ENCODE results near the gene EXOC8. TPM values are rescaled to one million over a fixed set of nuclear protein-coding genes. Genes with fewer than 3 reads are reported as not detected.

The EXOC8 gene
- total RNA-seq, 1 donor from 2014 or later = 17.4 TPM

GRCh38 chr1:231369282-231369681 lies 31.6 kb upstream of the EXOC8 start:
- FAIRE-seq = no peak

GRCh38 chr1:231364192-231364591 lies 26.5 kb upstream of the EXOC8 start:
- TF ChIP-seq CTCF (IDR thresholded peaks at IDR 0.05; ENCODE audit: insufficient read depth, low read length, severe bottlenecking) = no peak
- FAIRE-seq = no peak
- no peak for DNase-seq (ENCODE audit: low read depth)
- Histone ChIP-seq H3K36me3 (ENCODE audit: control insufficient read depth, insufficient read depth, low read length) (peaks cover 3% of the 10 kb centered on the region), H3K4me3 (ENCODE audit: low read depth, low read length) (no peak overlapping the region), H3K27me3 (ENCODE audit: control insufficient read depth, insufficient read depth, low read length) (no peaks in the 10 kb centered on the region)

More at GRCh38 chr1:231369282-231369681, 31.6 kb upstream of the EXOC8 start:
- Histone ChIP-seq H3K36me3 (ENCODE audit: control insufficient read depth, insufficient read depth, low read length) (peaks cover 5% of the 10 kb centered on the region), H3K27me3 (ENCODE audit: control insufficient read depth, insufficient read depth, low read length) (no peaks in the 10 kb centered on the region), H3K4me3 (ENCODE audit: low read depth, low read length) (no peak overlapping the region)
- no peak for TF ChIP-seq CTCF (IDR thresholded peaks at IDR 0.05; ENCODE audit: insufficient read depth, low read length, severe bottlenecking)
- no peak for DNase-seq (ENCODE audit: low read depth)

- no peak for DNase-seq (ENCODE audit: low read depth)
- no peak overlapping the region for H3K4me3 ChIP-seq (ENCODE audit: low read depth, low read length)
- no peaks in the 10 kb centered on the region for H3K27me3 ChIP-seq (ENCODE audit: control insufficient read depth, insufficient read depth, low read length)
- no peak for FAIRE-seq
- peaks cover 1% of the 10 kb centered on the region for H3K36me3 ChIP-seq (ENCODE audit: control insufficient read depth, insufficient read depth, low read length)
- no peak for TF ChIP-seq CTCF (IDR thresholded peaks at IDR 0.05; ENCODE audit: insufficient read depth, low read length, severe bottlenecking)
Measured at GRCh38 chr1:231363624-231364023, 26.0 kb upstream of the EXOC8 start.

GRCh38 chr1:231362325-231362724 lies 24.7 kb upstream of the EXOC8 start:
- H3K36me3 ChIP-seq (ENCODE audit: control insufficient read depth, insufficient read depth, low read length) = peaks cover 1% of the 10 kb centered on the region
- no peak for DNase-seq (ENCODE audit: low read depth)
- H3K27me3 ChIP-seq (ENCODE audit: control insufficient read depth, insufficient read depth, low read length) = no peaks in the 10 kb centered on the region
- FAIRE-seq = no peak
- TF ChIP-seq CTCF (IDR thresholded peaks at IDR 0.05; ENCODE audit: insufficient read depth, low read length, severe bottlenecking) = no peak
- H3K4me3 ChIP-seq (ENCODE audit: low read depth, low read length) = no peak overlapping the region

- H3K4me3 ChIP-seq (ENCODE audit: low read depth, low read length) = no peak overlapping the region
- H3K27me3 ChIP-seq (ENCODE audit: control insufficient read depth, insufficient read depth, low read length) = no peaks in the 10 kb centered on the region
- no peaks in the 10 kb centered on the region for H3K36me3 ChIP-seq (ENCODE audit: control insufficient read depth, insufficient read depth, low read length)
- peak; percentile 68 for DNase-seq (ENCODE audit: low read depth)
- peak; percentile 83 for FAIRE-seq
- TF ChIP-seq CTCF (IDR thresholded peaks at IDR 0.05; ENCODE audit: insufficient read depth, low read length, severe bottlenecking) = no peak
Measured at GRCh38 chr1:231359113-231359512, 21.5 kb upstream of the EXOC8 start.

GRCh38 chr1:231357831-231358354 lies 20.2 kb upstream of the EXOC8 start:
- H3K36me3 ChIP-seq (ENCODE audit: control insufficient read depth, insufficient read depth, low read length) = peaks cover 1% of the 10 kb centered on the region
- DNase-seq (ENCODE audit: low read depth) (peak; percentile 83), FAIRE-seq (no peak)
- no peak overlapping the region for H3K4me3 ChIP-seq (ENCODE audit: low read depth, low read length)
- TF ChIP-seq CTCF (IDR thresholded peaks at IDR 0.05; ENCODE audit: insufficient read depth, low read length, severe bottlenecking) = peak; percentile 63
- H3K27me3 ChIP-seq (ENCODE audit: control insufficient read depth, insufficient read depth, low read length) = no peaks in the 10 kb centered on the region

All from bronchial epithelial cell (primary cell).